Bronchial epithelial cell (primary cell): ENCODE data around the gene SETD3. TPM values are rescaled to one million over a fixed set of nuclear protein-coding genes. Genes with fewer than 3 reads are reported as not detected.
A peak's percentile ranks its signal among the peaks of the same experiment; 100 is the strongest.

Source experiments
- DNase-seq: peaks from one replicate; pipeline ENCODE4 v3.0.0-alpha.2; 2010; ENCODE audit warnings: low read depth
- FAIRE-seq: peaks from 2 replicates; lab custom pipeline; 2011; peaks lifted over from hg19 to GRCh38; lab: Jason Lieb, UNC
- H3K27me3 ChIP-seq: 2 replicates; pipeline ENCODE4 v1.5.1; 2011; ENCODE audit warnings: low read length; ENCODE audit not compliant: control insufficient read depth, insufficient read depth
- H3K36me3 ChIP-seq: 2 replicates; pipeline ENCODE4 v1.5.1; 2011; ENCODE audit warnings: low read length; ENCODE audit not compliant: control insufficient read depth, insufficient read depth
- H3K4me3 ChIP-seq: 2 replicates; pipeline ENCODE4 v1.5.1; 2011; ENCODE audit warnings: mild to moderate bottlenecking, low read depth, low read length, control low read depth
- total RNA-seq: library from RNA; depleted of rRNA; stranded (reverse); fragments of >200 nt; gene quantifications from 2 replicates; pipeline ENCODE4 v1.2.1, GENCODE V29; 2014
- TF ChIP-seq, protein P1 (sequence below): IDR thresholded peaks from 2 replicates; pipeline ENCODE4 v1.5.1; 2011; ENCODE audit warnings: mild to moderate bottlenecking, moderate library complexity, low read length, control low read depth, inconsistent platforms; ENCODE audit not compliant: insufficient read depth, severe bottlenecking

SETD3 gene
- total RNA-seq, 1 donor from 2014 or later = 66.6 TPM

- Histone ChIP-seq H3K27me3 (no peaks in the 10 kb centered on the region), H3K36me3 (peaks cover 6% of the 10 kb centered on the region), H3K4me3 (no peak overlapping the region)
- DNase-seq (peak; percentile 75), FAIRE-seq (no peak)
- TF ChIP-seq, protein P1, sequence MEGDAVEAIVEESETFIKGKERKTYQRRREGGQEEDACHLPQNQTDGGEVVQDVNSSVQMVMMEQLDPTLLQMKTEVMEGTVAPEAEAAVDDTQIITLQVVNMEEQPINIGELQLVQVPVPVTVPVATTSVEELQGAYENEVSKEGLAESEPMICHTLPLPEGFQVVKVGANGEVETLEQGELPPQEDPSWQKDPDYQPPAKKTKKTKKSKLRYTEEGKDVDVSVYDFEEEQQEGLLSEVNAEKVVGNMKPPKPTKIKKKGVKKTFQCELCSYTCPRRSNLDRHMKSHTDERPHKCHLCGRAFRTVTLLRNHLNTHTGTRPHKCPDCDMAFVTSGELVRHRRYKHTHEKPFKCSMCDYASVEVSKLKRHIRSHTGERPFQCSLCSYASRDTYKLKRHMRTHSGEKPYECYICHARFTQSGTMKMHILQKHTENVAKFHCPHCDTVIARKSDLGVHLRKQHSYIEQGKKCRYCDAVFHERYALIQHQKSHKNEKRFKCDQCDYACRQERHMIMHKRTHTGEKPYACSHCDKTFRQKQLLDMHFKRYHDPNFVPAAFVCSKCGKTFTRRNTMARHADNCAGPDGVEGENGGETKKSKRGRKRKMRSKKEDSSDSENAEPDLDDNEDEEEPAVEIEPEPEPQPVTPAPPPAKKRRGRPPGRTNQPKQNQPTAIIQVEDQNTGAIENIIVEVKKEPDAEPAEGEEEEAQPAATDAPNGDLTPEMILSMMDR = peak; percentile 63
Measured at GRCh38 chr14:99415496-99416281, 65.0 kb downstream of the SETD3 start.

- TF ChIP-seq, protein P1 = no peak
- peaks cover 8% of the 10 kb centered on the region for H3K36me3 ChIP-seq
- FAIRE-seq = no peak
Measured at GRCh38 chr14:99413911-99414310, 66.7 kb downstream of the SETD3 start.

GRCh38 chr14:99413172-99413571 is 67.5 kb downstream of the SETD3 start:
- peaks cover 8% of the 10 kb centered on the region for H3K36me3 ChIP-seq
- DNase-seq (no peak), FAIRE-seq (no peak)
- TF ChIP-seq, protein P1 = no peak
- H3K27me3 ChIP-seq = no peaks in the 10 kb centered on the region
- H3K4me3 ChIP-seq = no peak overlapping the region

More at GRCh38 chr14:99413911-99414310, 66.7 kb downstream of the SETD3 start:
- H3K4me3 ChIP-seq = no peak overlapping the region
- no peak for DNase-seq
- H3K27me3 ChIP-seq = no peaks in the 10 kb centered on the region

GRCh38 chr14:99412117-99413061 is 68.3 kb downstream of the SETD3 start:
- no peak for DNase-seq
- Histone ChIP-seq H3K36me3 (peaks cover 8% of the 10 kb centered on the region), H3K4me3 (no peak overlapping the region), H3K27me3 (no peaks in the 10 kb centered on the region)
- FAIRE-seq = no peak
- TF ChIP-seq, protein P1 = no peak

GRCh38 chr14:99410019-99410418 is 70.6 kb downstream of the SETD3 start:
- Histone ChIP-seq H3K27me3 (no peaks in the 10 kb centered on the region), H3K36me3 (peaks cover 10% of the 10 kb centered on the region), H3K4me3 (no peak overlapping the region)
- FAIRE-seq (no peak), DNase-seq (no peak)
- TF ChIP-seq, protein P1 = no peak
